Activated CD4-positive, alpha-beta memory T cell treated with anti-CD3 and anti-CD28 coated beads, Interleukin-2, amount 10 ng/mL, durations not matched to agents 7 days and 5 days (primary cell): ENCODE data around the gene KIF1A. TPM values are rescaled to one million over a fixed set of nuclear protein-coding genes. Genes with fewer than 3 reads are reported as not detected.
A peak's percentile ranks its signal among the peaks of the same experiment; 100 is the strongest.
"Not testable (repeated sequence)": the region's sequence is repeated elsewhere in the genome, so short reads cannot be mapped to it uniquely, and the experiment has no call there.

Experiments
- CTCF ChIA-PET: fragments of 350-600 bp; sonication (Branson Sonifier 250); formaldehyde crosslinking; loops from one replicate; lab custom pipeline; 2021; ENCODE audit warnings: antibody characterized with exemption, inconsistent platforms; lab: Charles Lee
- POLR2A ChIA-PET: fragments of 350-600 bp; sonication (Branson Sonifier 250); formaldehyde crosslinking; loops from one replicate; lab custom pipeline; 2021; ENCODE audit warnings: antibody characterized with exemption; lab: Charles Lee
- DNase-seq: peaks from one replicate; pipeline ENCODE4 v3.0.0-alpha.2; 2020
- H3K27ac Mint-ChIP-seq: one replicate; pipeline ENCODE4 v1.8.0; 2021; ENCODE audit warnings: mild to moderate bottlenecking, mixed read lengths
- H3K27me3 Mint-ChIP-seq: one replicate; pipeline ENCODE4 v1.8.0; 2021; ENCODE audit warnings: mixed read lengths
- H3K36me3 Mint-ChIP-seq: one replicate; pipeline ENCODE4 v1.8.0; 2021; ENCODE audit warnings: low read depth, mixed read lengths
- H3K4me1 Mint-ChIP-seq: one replicate; pipeline ENCODE4 v1.8.0; 2021; ENCODE audit warnings: mixed read lengths
- H3K4me3 Mint-ChIP-seq: one replicate; pipeline ENCODE4 v1.8.0; 2021; ENCODE audit warnings: mild to moderate bottlenecking, mixed read lengths
- H3K9me3 Mint-ChIP-seq: one replicate; pipeline ENCODE4 v1.8.0; 2021; ENCODE audit warnings: mixed read lengths
- total RNA-seq, 2 experiments: library from RNA; stranded (reverse); gene quantifications; one replicate each; pipeline ENCODE4 v1.2.3, GENCODE V29; 2021

The KIF1A gene
- total RNA-seq, 2 experiments from 2014 or later: 0.58 to 0.71 TPM

DNA sequence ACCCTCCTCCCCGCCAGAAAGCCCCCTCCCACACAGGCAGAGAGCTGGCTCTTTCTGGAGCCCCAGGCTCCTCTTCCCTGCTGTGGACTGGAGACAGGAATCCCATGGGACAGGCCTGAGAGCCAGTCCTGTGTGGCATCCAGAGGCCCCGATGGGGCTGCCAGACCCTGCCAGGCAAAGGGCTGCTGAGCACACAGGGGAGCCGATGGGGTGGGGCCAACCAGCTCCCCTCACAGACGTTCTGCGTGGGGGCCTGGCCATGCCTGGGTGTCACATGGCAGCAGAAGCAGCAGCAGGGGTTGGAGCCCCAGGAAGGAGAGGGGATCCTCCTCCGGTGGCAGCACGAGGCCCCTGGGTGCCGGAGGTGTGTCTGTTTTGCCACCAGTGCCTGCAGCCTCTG is 120.2 kb downstream of the KIF1A start:
- H3K9me3 Mint-ChIP-seq, DNase-seq, CTCF ChIA-PET, H3K4me3 Mint-ChIP-seq, H3K36me3 Mint-ChIP-seq, POLR2A ChIA-PET, H3K27ac Mint-ChIP-seq, H3K4me1 Mint-ChIP-seq, H3K27me3 Mint-ChIP-seq: not testable (repeated sequence)

GRCh38 chr2:240698852-240699561 is 121.0 kb downstream of the KIF1A start:
- H3K27me3 Mint-ChIP-seq, CTCF ChIA-PET, H3K27ac Mint-ChIP-seq, H3K36me3 Mint-ChIP-seq, H3K9me3 Mint-ChIP-seq, POLR2A ChIA-PET, H3K4me1 Mint-ChIP-seq, H3K4me3 Mint-ChIP-seq, DNase-seq: not testable (repeated sequence)

DNA sequence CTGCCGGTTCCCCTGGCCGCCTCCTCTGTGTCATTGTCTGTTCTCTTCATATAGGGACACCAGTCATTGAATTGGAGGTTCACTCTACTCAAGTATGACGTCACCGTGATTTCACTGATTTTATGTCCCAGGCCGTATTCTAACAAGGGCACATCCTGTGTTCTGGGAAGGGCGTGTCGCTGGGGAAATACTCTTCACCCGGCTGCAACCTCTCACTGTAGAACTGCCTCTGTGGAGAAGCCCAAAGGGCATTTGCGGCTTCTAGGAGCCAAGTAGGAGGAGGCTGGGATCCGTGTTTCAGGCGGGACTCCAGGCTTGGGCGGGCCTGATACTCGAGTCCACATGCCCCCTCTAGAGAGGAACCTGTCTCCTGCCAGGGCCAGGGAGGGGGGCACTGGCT is 123.5 kb downstream of the KIF1A start:
- H3K4me1 Mint-ChIP-seq, H3K9me3 Mint-ChIP-seq, H3K27ac Mint-ChIP-seq, CTCF ChIA-PET, H3K36me3 Mint-ChIP-seq, H3K4me3 Mint-ChIP-seq, H3K27me3 Mint-ChIP-seq, POLR2A ChIA-PET, DNase-seq: not testable (repeated sequence)

DNA sequence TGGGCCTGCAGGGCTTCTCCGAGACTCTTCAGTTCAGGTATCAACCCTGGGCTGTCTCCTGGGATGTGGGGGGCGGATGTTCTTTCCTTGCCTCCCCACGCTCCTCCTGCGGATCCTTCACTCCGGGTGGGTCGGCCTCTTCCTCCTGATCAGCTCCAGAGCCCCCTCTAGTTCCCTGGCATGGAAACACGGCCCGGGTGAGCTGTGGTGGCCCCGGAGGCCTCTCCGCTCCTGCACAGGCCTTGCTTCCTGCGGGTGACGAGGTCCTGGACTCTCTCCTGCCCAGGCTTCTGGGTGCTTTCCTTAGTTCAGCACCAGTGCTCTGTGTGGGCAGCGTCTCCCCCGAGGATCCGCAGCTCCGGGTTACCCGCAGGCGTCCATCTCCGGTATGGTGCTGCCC is 124.4 kb downstream of the KIF1A start:
- H3K27me3 Mint-ChIP-seq, CTCF ChIA-PET, POLR2A ChIA-PET, H3K27ac Mint-ChIP-seq, DNase-seq, H3K4me3 Mint-ChIP-seq, H3K4me1 Mint-ChIP-seq, H3K36me3 Mint-ChIP-seq, H3K9me3 Mint-ChIP-seq: not testable (repeated sequence)

- H3K4me3 Mint-ChIP-seq, H3K4me1 Mint-ChIP-seq, H3K27me3 Mint-ChIP-seq, POLR2A ChIA-PET, H3K9me3 Mint-ChIP-seq, H3K36me3 Mint-ChIP-seq, H3K27ac Mint-ChIP-seq, CTCF ChIA-PET, DNase-seq: not testable (repeated sequence)
Observed at GRCh38 chr2:240694304-240694703, 125.7 kb downstream of the KIF1A start.

GRCh38 chr2:240692583-240693561 is 127.1 kb downstream of the KIF1A start:
- H3K27me3 Mint-ChIP-seq, POLR2A ChIA-PET, H3K27ac Mint-ChIP-seq, H3K4me1 Mint-ChIP-seq, H3K9me3 Mint-ChIP-seq, DNase-seq, H3K4me3 Mint-ChIP-seq, H3K36me3 Mint-ChIP-seq, CTCF ChIA-PET: not testable (repeated sequence)

DNA sequence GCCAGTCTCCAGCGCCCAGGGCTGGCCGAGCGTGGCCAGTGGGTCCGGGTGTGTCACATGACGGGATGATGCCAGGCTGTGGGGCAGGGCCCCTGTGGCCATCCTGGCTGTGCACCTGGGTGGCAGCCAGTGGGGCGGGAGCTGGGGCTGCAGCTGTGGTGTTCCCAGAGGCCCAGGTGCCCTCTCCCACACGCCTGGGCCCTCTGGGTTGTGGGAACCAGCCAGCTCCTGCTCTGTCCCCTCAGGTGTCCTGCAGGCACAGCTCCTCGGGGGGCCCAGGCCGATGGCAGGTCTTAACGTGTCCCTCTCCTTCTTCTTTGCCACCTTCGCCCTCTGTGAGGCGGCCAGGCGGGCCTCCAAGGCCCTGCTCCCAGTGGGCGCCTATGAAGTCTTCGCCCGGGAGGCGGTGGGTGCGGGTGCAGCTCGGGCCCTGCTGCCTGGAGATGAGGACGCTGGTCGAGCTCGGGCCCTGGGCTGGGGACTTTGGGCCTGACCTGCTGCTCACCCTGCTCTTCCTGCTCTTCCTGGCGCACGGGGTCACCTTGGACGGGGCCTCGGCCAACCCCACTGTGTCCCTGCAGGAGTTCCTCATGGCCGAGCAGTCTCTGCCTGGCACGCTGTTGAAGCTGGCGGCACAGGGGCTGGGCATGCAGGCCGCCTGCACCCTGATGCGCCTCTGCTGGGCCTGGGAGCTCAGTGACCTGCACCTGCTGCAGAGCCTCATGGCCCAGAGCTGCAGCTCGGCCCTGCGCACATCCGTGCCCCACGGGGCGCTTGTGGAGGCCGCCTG is 128.2 kb downstream of the KIF1A start, which contains the start of gene AQP12A:
AQP12A (plus strand) TSS at position 236 of the 790 bp plus-strand sequence; CDS start at position 284, 48 bp downstream.
- H3K36me3 Mint-ChIP-seq, H3K9me3 Mint-ChIP-seq, H3K27me3 Mint-ChIP-seq, CTCF ChIA-PET, H3K4me3 Mint-ChIP-seq, H3K27ac Mint-ChIP-seq, H3K4me1 Mint-ChIP-seq, POLR2A ChIA-PET: not testable (repeated sequence)
- peak; percentile 11 for DNase-seq

- H3K36me3 Mint-ChIP-seq, H3K4me3 Mint-ChIP-seq, H3K27ac Mint-ChIP-seq, H3K4me1 Mint-ChIP-seq, H3K9me3 Mint-ChIP-seq, POLR2A ChIA-PET, H3K27me3 Mint-ChIP-seq, CTCF ChIA-PET: not testable (repeated sequence)
- DNase-seq: peak; percentile 14
Observed at GRCh38 chr2:240691075-240691427, 129.0 kb downstream of the KIF1A start.

DNA sequence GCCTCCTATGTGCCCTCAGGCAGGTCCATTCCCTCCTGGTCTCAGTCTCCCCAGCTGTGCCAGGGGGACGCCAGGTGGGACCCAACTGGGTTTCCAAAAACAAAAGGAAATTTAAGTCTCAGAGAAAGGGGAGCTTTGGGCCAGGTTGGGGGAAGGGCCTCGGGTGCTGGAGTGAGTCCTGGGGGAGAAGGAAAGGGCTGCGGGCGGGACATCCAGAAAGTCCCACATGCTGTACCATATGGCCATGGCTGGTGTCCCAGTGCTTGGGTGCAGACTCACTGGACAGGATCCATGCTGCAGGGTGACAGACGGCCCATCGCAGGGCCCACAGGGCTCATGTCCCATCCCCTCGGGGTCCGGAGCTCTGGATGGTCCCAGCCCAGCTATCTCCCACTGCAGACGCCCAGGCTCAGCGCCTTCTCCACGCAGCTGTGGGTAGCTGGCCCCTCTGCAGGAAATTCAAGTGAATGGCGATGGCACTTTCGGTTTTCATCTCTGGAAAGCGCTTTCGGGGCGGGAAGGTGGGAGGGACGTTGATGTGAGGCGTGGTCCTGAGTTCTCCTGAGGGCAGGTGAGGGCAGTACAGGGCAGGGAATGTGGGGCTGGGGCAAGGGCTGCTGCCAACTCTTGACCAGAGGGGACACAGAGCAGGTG is 129.5 kb downstream of the KIF1A start:
- CTCF ChIA-PET, DNase-seq, H3K36me3 Mint-ChIP-seq, H3K9me3 Mint-ChIP-seq, H3K27ac Mint-ChIP-seq, H3K27me3 Mint-ChIP-seq, POLR2A ChIA-PET, H3K4me1 Mint-ChIP-seq, H3K4me3 Mint-ChIP-seq: not testable (repeated sequence)

GRCh38 chr2:240689975-240690374 is 130.0 kb downstream of the KIF1A start:
- no peak for DNase-seq
- Mint-ChIP-seq H3K36me3 (no peaks in the 10 kb centered on the region), H3K9me3 (no peaks in the 10 kb centered on the region), H3K4me3 (no peak overlapping the region), H3K27me3 (no peaks in the 10 kb centered on the region), H3K27ac (no peak overlapping the region), H3K4me1 (peaks cover 5% of the 10 kb centered on the region)
- ChIA-PET POLR2A (no interaction called here), CTCF (no interaction called here)

- POLR2A ChIA-PET: no interaction called here
- Mint-ChIP-seq H3K4me1 (peaks cover 11% of the 10 kb centered on the region), H3K9me3 (no peaks in the 10 kb centered on the region), H3K27ac (no peak overlapping the region), H3K27me3 (no peaks in the 10 kb centered on the region), H3K4me3 (no peak overlapping the region), H3K36me3 (no peaks in the 10 kb centered on the region)
- no peak for DNase-seq
- CTCF ChIA-PET: no interaction called here
Observed at GRCh38 chr2:240688553-240688919, 131.5 kb downstream of the KIF1A start.

- Mint-ChIP-seq H3K9me3 (no peaks in the 10 kb centered on the region), H3K27me3 (no peaks in the 10 kb centered on the region), H3K4me3 (no peak overlapping the region), H3K36me3 (no peaks in the 10 kb centered on the region), H3K4me1 (peaks cover 11% of the 10 kb centered on the region), H3K27ac (no peak overlapping the region)
- DNase-seq: no peak
- CTCF ChIA-PET: no interaction called here
- POLR2A ChIA-PET: no interaction called here
Observed at GRCh38 chr2:240687741-240688552, 132.1 kb downstream of the KIF1A start.
